AG04449 (cell line): ENCODE data around the gene CLOCK.

Experiments used
- CTCF ChIA-PET: fragments of 350-600 bp; formaldehyde crosslinking; extraction: SDS; loops from one replicate; lab custom pipeline; 2021; ENCODE audit warnings: antibody characterized with exemption; lab: Yijun Ruan, JAX
- POLR2A ChIA-PET: fragments of 400-600, 350-600 bp; formaldehyde crosslinking; extraction: SDS; loops from one replicate; lab custom pipeline; 2020; ENCODE audit warnings: antibody characterized with exemption, inconsistent platforms; lab: Yijun Ruan, JAX
- DNase-seq: peaks from one replicate; pipeline ENCODE4 v3.0.0-alpha.2; 2010; ENCODE audit warnings: low read depth, low spot score
- H3K4me3 ChIP-seq: 2 replicates; pipeline ENCODE4 v1.5.1; 2011; ENCODE audit warnings: low read depth, mild to moderate bottlenecking, control low read depth, low read length
- CTCF ChIP-seq: IDR thresholded peaks from one replicate; pipeline ENCODE4 v1.5.1; 2011; ENCODE audit warnings: mild to moderate bottlenecking, moderate library complexity, low read length, control low read depth, inconsistent platforms; ENCODE audit not compliant: insufficient read depth; ENCODE audit errors: missing control alignments

The CLOCK gene

DNA sequence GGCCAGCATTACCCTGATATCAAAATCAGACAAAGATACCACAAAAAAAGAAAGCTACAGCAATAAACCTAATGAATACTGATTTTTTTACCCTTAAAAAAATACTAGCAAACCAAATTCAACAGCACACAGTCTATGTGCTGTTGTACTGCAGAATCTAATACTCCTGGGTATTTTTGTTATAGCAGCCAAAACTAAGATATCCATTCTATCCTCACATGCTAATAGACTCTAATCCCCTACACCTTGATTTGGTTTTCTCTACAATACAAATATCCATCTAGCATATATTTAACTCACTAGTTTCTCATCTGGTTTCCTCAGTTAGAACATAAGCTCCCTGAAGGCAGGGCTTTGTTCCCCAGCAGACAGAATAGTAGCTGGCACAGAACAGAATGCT, 12.4 kb downstream of the CLOCK start:
- no peak for TF ChIP-seq CTCF
- ChIA-PET POLR2A (no interaction called here), CTCF (interaction anchor here (0.8 kb wide), 1 partner anchor 9 kb away, joined by 3 read pairs; no protein-coding TSS in a partner anchor)
- H3K4me3 ChIP-seq, result no peak overlapping the region
- no peak for DNase-seq

DNA sequence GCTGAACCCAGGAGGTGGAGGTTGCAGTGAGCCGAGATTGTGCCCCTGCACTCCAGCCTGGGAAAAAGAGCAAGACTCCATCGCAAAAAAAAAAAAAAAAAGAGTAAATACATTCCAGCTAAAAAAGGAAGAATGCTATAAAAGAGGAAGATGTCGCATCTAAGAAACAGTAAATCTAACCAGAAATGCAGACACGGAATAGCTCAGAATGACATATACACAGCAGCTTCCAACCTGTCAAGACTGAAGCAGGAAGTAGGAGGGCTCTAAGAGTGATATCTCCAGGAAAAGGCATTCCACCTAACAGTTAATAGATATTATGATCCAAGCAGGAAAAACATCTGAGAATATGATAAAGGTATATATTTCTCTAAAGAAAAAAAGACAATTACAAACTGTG, 16.0 kb downstream of the CLOCK start:
- H3K4me3 ChIP-seq, result no peak overlapping the region
- CTCF ChIA-PET, result no interaction called here
- DNase-seq, result no peak
- POLR2A ChIA-PET, result no interaction called here
- no peak for TF ChIP-seq CTCF

GRCh38 chr4:55530167-55530566, 16.5 kb downstream of the CLOCK start:
- no peak for DNase-seq
- TF ChIP-seq CTCF, result no peak
- H3K4me3 ChIP-seq, result no peak overlapping the region
- ChIA-PET POLR2A (interaction anchor here (0.7 kb wide), 1 partner anchor 17 kb away, joined by 4 read pairs; no protein-coding TSS in a partner anchor), CTCF (no interaction called here)

DNA sequence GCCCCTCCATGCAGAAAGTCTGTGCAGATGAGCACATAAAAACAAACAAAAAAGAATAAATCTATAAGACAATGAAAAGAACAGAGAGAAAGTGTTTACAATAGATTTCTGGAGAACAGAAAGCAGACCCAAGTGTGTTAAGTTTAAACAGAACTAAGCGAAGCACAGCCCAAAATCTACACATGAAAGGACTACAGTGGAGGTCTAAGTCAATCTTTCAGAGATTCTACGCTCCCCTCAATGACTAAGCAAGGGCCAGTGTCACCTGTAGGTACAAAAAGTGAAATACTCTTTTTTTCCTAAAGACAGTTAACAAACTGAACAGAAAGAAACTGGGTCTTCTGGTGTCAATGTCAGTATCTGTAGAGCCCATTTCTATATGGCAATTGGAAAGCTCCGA, 18.2 kb downstream of the CLOCK start:
- no peak for DNase-seq
- ChIA-PET CTCF (interaction anchor here (1.1 kb wide), 1 partner anchor 14 kb away, joined by 3 read pairs; no protein-coding TSS in a partner anchor), POLR2A (no interaction called here)
- no peak overlapping the region for H3K4me3 ChIP-seq
- TF ChIP-seq CTCF, result no peak

- ChIA-PET POLR2A (interaction anchor here (1.3 kb wide), 1 partner anchor 79 kb away, joined by 4 read pairs; no protein-coding TSS in a partner anchor), CTCF (interaction anchor here (0.9 to 1.7 kb wide), 3 partner anchors 10 to 179 kb away, joined by 3 read pairs; partner anchors contain the start of gene SRD5A3)
- H3K4me3 ChIP-seq, result no peak overlapping the region
- DNase-seq, result no peak
- TF ChIP-seq CTCF, result no peak
Observed at GRCh38 chr4:55524844-55525571, 21.7 kb downstream of the CLOCK start.

GRCh38 chr4:55518442-55518841, 28.3 kb downstream of the CLOCK start:
- CTCF ChIA-PET, result interaction anchor here (1.1 kb wide), 1 partner anchor 27 kb away, joined by 3 read pairs; no protein-coding TSS in a partner anchor
- POLR2A ChIA-PET, result no interaction called here
- no peak for TF ChIP-seq CTCF
- no peak for DNase-seq
- H3K4me3 ChIP-seq, result no peak overlapping the region
